Measurements from ENCODE around the gene XBP1.
"Not testable (repeated sequence)": the region's sequence is repeated elsewhere in the genome, so short reads cannot be mapped to it uniquely, and the experiment has no call there.

XBP1 gene

GRCh38 chr22:28800308-28801041 is at the start of gene XBP1:
Gene XBP1, minus strand, starts transcription at chr22:28800569.
- peak; percentile 85 to 86 for DNase-seq

DNA sequence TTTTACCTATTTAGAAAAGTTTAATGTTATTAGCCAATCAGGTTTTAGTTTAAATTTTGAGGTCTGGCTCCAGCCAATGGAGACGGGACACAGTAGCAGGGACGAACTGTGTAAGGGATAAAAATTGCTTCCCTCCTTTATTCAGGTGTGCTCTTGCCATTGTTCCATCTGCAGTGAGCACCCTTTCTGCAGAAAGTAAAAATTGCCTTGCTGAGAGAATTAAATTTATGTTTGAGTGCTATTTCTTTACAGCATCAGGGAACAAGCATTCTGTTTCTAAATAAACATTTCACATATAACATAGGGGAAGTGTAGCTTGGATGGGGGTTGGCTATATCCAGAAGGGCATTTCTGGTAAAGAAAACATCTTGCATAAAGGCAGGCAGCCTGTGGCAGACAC is 46.6 kb upstream of the XBP1 start:
- no peak for DNase-seq

DNA sequence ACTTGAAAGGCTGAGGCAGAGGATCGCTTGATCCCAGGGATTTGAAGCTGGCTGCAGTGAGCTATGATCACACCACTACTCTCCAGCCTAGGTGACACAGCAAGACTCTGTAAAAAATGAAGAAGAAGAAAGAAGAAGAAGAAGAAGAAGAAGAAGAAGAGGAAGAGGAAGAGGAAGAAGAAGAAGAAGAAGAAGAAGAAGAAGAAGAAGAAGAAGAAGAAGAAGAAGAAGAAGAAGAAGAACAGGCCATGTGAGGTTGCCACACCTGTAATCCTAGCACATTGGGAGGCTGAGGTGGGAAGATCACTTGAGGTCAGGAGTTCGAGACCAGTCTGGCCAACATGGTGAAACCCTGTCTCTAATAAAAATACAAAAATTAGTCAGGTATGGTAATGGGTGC is 43.9 kb upstream of the XBP1 start:
- DNase-seq: not testable (repeated sequence)

DNA sequence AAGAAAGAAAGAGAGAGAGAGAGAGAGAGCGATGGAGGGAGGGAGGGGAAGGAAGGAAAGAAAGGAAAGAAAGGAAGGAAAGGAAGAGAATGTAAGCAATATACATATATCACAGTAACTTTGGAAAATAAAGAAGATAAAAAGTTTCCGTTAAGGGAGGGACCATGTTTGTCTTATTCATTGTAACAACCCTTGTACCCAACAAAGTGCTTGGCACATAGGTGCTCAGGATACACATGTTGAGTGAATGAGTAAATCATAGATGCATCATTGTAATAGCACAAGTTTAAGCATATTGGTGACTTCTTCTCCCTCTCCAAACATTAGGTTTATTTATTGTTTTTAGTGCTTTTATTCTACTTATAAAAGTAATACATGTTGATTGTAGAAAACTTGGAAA is 43.3 kb upstream of the XBP1 start:
- no peak for DNase-seq

- no peak for DNase-seq
Measured at GRCh38 chr22:28841111-28841510, 40.7 kb upstream of the XBP1 start.

DNA sequence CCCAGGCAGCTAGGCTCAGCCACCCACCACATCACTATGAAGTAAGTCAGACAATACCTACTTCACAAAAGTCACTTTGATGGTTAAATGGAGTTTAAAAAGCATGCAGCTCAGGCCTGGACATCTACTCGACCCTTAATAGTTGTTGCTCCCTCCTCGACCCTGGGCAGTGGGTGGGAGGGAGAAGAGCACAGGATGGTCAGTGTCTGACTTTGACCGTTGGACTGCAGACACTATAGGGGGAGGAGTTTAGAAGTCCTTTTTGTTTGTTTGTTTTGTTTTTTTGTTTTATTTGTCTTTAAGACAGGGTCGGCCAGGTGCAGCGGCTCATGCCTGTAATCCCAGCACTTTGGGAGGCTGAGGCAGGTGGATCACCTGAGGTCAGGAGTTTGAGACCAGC is 38.6 kb upstream of the XBP1 start:
- no peak for DNase-seq

DNA sequence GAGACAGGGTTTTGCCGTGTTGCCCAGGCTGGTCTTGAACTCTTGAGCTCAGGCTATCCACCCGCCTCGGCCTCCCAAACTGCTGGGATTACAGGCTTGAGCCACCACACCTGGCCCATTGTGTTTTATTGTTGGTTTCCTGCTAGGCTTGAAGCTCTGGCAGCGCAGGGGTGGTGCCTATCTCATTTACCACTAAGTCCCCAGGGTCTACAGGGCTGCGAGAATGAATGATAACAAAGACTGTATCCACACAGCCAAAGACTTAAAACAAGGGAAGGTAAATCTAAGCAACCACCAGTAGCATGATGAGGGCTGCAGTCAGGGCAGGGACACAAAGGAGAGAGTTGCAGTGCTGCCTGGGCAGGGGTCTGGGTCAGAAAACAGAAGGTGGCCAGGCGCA is 37.3 kb upstream of the XBP1 start:
- no peak for DNase-seq

DNA sequence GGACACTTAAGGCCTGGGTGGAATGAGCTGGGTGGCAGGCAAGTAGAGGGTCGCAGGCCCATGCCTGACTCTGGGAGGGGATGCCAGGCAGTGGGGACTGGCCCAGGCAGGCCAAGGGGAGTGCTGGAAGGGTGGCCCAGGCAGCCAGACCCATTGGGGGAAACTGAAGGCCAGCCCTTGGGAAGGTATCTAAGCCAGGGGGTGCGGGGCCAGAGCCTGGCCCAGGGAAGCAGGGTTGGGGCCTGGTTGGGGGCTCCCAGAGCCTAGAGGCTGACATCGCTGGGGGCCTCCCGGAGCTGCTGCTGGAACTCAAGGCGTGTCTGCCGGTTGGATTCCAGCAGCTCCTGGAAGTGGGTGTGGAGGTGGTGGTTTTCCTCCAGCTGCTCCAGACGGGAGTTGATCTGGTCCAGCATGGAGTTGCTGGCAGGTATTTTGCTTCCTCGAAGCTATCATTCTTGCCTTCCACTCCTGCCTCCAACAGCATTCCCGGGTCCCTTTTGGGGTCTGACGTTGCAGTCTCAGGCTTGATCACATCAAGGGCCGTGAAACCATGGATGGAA is 35.3 kb upstream of the XBP1 start:
- DNase-seq: no peak

GRCh38 chr22:28833276-28833923 is 33.0 kb upstream of the XBP1 start:
- no peak for DNase-seq

GRCh38 chr22:28832731-28833130 is 32.4 kb upstream of the XBP1 start:
- no peak for DNase-seq

DNA sequence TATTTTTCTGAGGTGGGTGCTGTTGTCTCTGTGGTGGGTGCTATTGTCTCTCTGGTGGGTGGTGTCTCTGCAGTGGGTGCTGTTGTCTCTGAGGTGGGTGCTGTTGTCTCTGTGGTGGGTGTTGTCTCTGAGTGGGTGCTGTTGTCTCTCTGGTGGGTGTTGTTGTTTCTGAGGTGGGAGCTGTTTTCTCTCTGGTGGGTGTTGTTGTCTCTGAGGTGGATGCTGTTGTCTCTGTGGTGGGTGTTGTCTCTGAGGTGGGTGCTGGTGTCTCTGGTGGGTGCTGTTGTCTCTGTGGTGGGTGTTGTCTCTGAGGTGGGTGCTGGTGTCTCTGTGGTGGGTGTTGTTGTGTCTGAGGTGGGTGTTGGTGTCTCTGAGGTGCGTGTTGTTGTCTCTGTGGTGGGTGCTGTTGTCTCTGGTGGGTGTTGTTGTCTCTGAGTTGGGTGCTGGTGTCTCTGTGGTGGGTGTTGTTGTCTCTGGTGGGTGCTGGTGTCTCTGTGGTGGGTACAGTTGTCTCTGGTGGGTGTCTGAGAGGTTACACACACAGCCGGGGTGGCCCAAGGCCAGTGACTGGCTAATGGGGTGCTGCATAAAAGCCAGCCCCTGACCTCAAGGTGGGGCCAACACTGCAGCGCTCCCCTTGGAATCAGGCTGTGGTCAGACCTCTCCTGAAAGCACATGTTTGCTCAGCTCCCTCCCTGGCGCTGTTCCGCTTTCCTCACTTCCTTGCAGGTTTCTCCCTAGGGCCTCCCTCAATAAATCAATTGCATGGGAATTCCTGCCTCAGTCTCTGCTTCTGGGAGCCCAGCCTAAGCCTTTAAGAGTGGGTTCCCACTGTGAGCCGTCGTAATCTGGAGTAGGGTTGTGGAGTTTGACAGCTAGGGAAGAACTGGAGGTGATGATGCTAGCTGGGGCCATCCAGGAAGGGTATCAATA is 31.0 kb upstream of the XBP1 start:
- DNase-seq: no peak

DNA sequence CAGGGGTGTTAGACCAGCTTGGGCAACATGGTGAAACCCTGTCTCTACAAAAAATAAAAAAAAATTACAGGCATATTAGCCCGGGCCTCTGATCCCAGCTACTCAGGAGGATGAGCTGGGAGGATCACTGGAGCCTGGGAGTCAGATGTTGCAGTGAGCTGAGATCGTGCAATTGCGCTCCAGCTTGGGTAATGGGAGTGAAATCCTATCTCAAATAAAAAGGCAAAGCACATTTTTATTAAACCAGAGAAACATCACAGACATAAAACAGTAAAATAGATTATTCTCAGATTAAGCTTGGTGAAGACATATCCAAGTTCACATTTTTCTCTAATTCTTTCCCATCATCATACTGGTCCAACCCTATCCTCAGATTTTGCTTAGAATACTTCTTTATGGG is 30.1 kb upstream of the XBP1 start:
- DNase-seq: no peak

DNA sequence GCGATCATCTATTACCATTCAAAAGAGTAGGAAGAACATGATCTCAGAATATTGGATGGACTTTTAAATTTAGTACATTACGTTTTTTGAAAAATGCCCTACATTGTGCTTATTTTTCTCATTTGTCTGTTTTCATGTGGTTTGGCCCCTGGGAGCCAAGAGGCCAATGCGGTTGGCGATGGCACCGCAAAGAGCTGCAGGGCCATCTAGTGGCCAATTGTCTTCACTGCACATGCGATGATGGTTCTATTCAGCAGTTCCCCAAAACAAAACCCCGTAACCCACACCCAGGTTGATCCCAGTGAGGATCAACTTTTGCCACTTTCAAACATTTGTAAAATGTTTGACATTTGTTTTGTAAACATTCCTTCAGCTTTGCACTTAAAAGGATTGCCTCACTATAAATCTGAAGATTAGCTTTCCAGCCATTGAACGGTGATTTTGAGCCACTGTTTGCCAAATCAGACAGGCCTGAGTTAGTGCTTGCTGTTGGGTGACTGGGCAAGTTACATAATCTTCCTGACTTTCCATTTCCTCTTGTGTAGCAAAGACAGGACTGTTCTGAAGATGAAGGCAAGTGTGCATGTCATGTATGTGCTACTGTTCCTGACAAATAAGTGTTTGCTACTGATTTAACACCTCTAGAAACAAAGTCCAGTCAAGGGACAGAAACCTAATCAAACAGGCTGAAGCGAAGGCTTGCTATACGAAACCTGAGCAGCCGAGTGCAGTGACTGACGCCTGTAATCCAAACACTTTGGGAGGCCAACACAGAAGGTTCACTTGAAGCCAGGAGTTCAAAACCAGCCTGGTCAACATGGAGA is 29.2 kb upstream of the XBP1 start:
- peak; percentile 64 to 80 for DNase-seq

- no peak for DNase-seq
Measured at GRCh38 chr22:28826921-28827320, 26.6 kb upstream of the XBP1 start.

DNA sequence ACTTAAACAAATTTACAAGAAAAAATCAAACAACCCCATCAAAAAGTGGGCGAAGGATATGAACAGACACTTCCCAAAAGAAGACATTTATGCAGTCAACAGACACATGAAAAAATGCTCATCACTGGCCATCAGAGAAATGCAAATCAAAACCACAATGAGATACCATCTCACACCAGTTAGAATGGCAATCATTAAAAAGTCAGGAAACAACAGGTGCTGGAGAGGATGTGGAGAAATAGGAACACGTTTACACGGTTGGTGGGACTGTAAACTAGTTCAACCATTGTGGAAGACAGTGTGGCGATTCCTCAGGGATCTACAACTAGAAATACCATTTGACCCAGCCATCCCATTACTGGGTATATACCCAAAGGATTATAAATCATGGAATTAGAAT is 26.1 kb upstream of the XBP1 start:
- DNase-seq: not testable (repeated sequence)

- not testable (repeated sequence) for DNase-seq
Measured at GRCh38 chr22:28824455-28824854, 24.1 kb upstream of the XBP1 start.

- DNase-seq: peak; percentile 18 to 37
Measured at GRCh38 chr22:28822930-28823551, 22.7 kb upstream of the XBP1 start.

- DNase-seq: no peak
Measured at GRCh38 chr22:28821452-28821851, 21.1 kb upstream of the XBP1 start.

- no peak for DNase-seq
Measured at GRCh38 chr22:28820885-28821284, 20.5 kb upstream of the XBP1 start.

DNA sequence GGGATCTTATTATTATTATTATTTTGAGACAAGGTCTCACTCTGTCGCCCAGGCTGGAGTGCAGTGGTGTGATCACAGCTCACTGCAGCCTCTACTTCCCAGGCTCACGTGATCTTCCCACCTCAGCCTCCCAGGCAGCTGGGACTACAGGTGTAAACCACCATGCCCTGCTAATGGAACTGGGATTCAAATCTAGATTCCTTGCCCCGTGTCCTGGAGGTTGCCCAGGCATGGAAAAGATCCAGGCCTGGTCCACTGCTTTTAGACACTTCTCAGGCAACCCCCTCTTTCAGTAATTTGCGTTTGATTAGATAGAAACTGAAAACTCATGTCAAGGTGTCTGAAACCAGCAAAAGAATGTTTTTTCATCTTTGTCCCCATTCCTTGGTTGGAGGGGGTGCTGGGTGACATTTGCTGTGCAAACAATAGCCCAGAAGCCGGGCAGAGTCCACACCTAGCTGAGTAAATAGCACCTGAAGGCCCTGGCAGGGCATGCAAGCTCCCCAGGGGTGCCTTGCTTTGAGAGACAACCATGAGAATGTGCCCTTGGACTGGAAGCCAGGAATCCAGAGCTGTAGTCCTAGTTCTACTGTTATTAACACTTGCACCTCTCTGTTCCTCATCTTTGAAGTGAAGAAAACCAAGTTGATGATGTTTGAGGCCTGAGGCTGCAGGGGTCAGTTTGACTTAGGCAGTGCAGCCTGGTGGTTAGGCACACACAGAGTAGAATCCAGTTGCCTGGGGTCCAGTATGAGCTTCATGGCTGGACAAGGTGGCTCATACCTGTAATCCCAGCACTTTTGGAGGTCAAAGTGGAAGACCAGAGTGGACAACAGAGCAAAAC is 19.1 kb upstream of the XBP1 start:
- no peak for DNase-seq
